ENCODE results near the gene PRKAB2.

DNA sequence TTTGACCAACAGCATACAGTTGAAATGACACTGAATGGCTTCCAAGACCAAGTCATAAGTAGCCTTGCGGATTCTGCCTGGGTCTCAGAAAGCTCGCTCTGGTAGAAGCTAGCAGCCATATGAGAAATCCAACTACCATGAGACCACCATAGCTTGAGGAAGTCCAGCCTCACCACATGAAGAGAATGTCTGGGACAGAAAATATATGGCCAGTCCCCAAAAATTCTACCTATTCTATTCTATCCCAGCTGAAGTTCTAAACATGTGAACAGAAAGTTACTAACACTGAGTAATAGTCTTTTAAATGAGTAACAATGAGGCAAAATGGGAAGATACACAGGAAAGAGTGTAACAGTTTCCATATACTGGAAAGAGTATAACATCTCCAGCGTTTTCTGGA is 43.9 kb upstream of the PRKAB2 start:
- TF ChIP-seq, protein P1, sequence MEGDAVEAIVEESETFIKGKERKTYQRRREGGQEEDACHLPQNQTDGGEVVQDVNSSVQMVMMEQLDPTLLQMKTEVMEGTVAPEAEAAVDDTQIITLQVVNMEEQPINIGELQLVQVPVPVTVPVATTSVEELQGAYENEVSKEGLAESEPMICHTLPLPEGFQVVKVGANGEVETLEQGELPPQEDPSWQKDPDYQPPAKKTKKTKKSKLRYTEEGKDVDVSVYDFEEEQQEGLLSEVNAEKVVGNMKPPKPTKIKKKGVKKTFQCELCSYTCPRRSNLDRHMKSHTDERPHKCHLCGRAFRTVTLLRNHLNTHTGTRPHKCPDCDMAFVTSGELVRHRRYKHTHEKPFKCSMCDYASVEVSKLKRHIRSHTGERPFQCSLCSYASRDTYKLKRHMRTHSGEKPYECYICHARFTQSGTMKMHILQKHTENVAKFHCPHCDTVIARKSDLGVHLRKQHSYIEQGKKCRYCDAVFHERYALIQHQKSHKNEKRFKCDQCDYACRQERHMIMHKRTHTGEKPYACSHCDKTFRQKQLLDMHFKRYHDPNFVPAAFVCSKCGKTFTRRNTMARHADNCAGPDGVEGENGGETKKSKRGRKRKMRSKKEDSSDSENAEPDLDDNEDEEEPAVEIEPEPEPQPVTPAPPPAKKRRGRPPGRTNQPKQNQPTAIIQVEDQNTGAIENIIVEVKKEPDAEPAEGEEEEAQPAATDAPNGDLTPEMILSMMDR (IDR thresholded peaks at IDR 0.05; ENCODE audit: borderline replicate concordance, extremely low read depth, low read length, poor library complexity, severe bottlenecking): no peak
- no peak for TF ChIP-seq EZH2 (IDR thresholded peaks at IDR 0.05; ENCODE audit: borderline replicate concordance, low read depth, low read length, severe bottlenecking)
